Measurements from ENCODE around the gene FCHSD2.

The FCHSD2 gene

GRCh38 chr11:73171436-73172161 lies 29.5 kb upstream of the FCHSD2 start:
- no peak for DNase-seq

- no peak for DNase-seq
Measured at GRCh38 chr11:73170140-73170539, 28.0 kb upstream of the FCHSD2 start.

GRCh38 chr11:73168925-73169579 lies 26.9 kb upstream of the FCHSD2 start:
- DNase-seq: no peak

GRCh38 chr11:73167363-73167954 lies 25.3 kb upstream of the FCHSD2 start:
- no peak for DNase-seq

GRCh38 chr11:73164803-73165540 lies 22.9 kb upstream of the FCHSD2 start:
- DNase-seq: no peak

GRCh38 chr11:73163638-73164174 lies 21.6 kb upstream of the FCHSD2 start:
- no peak for DNase-seq

GRCh38 chr11:73162196-73162740 lies 20.1 kb upstream of the FCHSD2 start:
- no peak for DNase-seq

- no peak for DNase-seq
Measured at GRCh38 chr11:73160005-73160760, 18.1 kb upstream of the FCHSD2 start.

- DNase-seq: no peak
Measured at GRCh38 chr11:73159297-73159696, 17.2 kb upstream of the FCHSD2 start.

GRCh38 chr11:73158356-73159051 lies 16.4 kb upstream of the FCHSD2 start:
- no peak for DNase-seq

- DNase-seq: no peak
Measured at GRCh38 chr11:73157101-73158010, 15.2 kb upstream of the FCHSD2 start.

GRCh38 chr11:73156686-73157085 lies 14.6 kb upstream of the FCHSD2 start:
- DNase-seq: no peak

- no peak for DNase-seq
Measured at GRCh38 chr11:73156114-73156513, 14.0 kb upstream of the FCHSD2 start.

GRCh38 chr11:73155102-73155501 lies 13.0 kb upstream of the FCHSD2 start:
- DNase-seq: no peak

GRCh38 chr11:73154178-73154577 lies 12.1 kb upstream of the FCHSD2 start:
- DNase-seq: peak in 2 of 5 donors; percentile 8 to 70

- peak in 2 of 5 donors; percentile 18 to 81 for DNase-seq
Measured at GRCh38 chr11:73152861-73153483, 10.9 kb upstream of the FCHSD2 start.

GRCh38 chr11:73152086-73152853 lies 10.2 kb upstream of the FCHSD2 start:
- DNase-seq: no peak

GRCh38 chr11:73151416-73151815 lies 9.3 kb upstream of the FCHSD2 start:
- no peak for DNase-seq

GRCh38 chr11:73149105-73149504 lies 7.0 kb upstream of the FCHSD2 start:
- no peak for DNase-seq
